K562 (cell line): Measurements from ENCODE around the gene MAK. TPM values are rescaled to one million over a fixed set of nuclear protein-coding genes. Genes with fewer than 3 reads are reported as not detected.

Experiments used
- ARID4B ChIP-seq: sonication (generic); formaldehyde crosslinking; IDR thresholded peaks from 2 replicates; pipeline ENCODE4 v1.8.0; 2022; ENCODE audit warnings: mild to moderate bottlenecking, missing genetic modification reagents
- BHLHE40 ChIP-seq: IDR thresholded peaks from 2 replicates; pipeline ENCODE4 v1.6.1; 2011; ENCODE audit warnings: low read length, improper control_type of control experiment
- CCAR2 ChIP-seq: fragments of 200-400 bp; formaldehyde crosslinking; IDR thresholded peaks from 2 replicates; pipeline ENCODE4 v1.6.1; 2017; ENCODE audit warnings: mild to moderate bottlenecking, low read depth, low read length
- CREB3 ChIP-seq: fragments of 450-650 bp; conservative IDR thresholded peaks from 2 replicates; pipeline ENCODE4 v1.6.1; 2016; ENCODE audit warnings: missing genetic modification characterization, low read depth, mild to moderate bottlenecking, missing compliant biosample characterization, moderate library complexity
- E2F1 ChIP-seq: sonication (generic); formaldehyde crosslinking; IDR thresholded peaks from 2 replicates; pipeline ENCODE4 v1.8.1; 2023; ENCODE audit warnings: mild to moderate bottlenecking, missing genetic modification reagents, moderate library complexity
- ETV6 ChIP-seq, 3 experiments: fragments of 150-350 bp in 1 of 3; sonication (generic) in 1 of 3; formaldehyde crosslinking in 1 of 3; IDR thresholded peaks; 2 replicates each; pipeline versions ENCODE4 v1.6.1 to v1.8.0; 2014 to 2022; ENCODE audit warnings: borderline replicate concordance in 2 of 3, low read depth in 2 of 3, antibody characterized with exemption in 1 of 3, low read length in 1 of 3, mild to moderate bottlenecking in 1 of 3, missing genetic modification reagents in 1 of 3
- GTF2A2 ChIP-seq: IDR thresholded peaks from 2 replicates; pipeline ENCODE4 v1.6.1; 2016; ENCODE audit warnings: mild to moderate bottlenecking, missing genetic modification characterization, missing compliant biosample characterization
- MAFF ChIP-seq: IDR thresholded peaks from 2 replicates; pipeline ENCODE4 v1.6.1; 2012; ENCODE audit warnings: low read length, improper control_type of control experiment
- MAX ChIP-seq: sonication (generic); formaldehyde crosslinking; IDR thresholded peaks from 2 replicates; pipeline ENCODE4 v1.9.0; 2022; ENCODE audit warnings: mild to moderate bottlenecking, missing genetic modification reagents
- MLX ChIP-seq, 2 experiments: fragments of 450-650 bp in 1 of 2; sonication (generic) in 1 of 2; formaldehyde crosslinking; conservative IDR thresholded peaks; 2 replicates each; pipeline versions ENCODE4 v1.4.0 to v1.8.1; 2020 to 2022; ENCODE audit warnings: mild to moderate bottlenecking in 1 of 2, missing genetic modification reagents in 1 of 2
- RBM22 ChIP-seq: fragments of 200-400 bp; formaldehyde crosslinking; IDR thresholded peaks from 2 replicates; pipeline ENCODE4 v1.6.1; 2018; ENCODE audit warnings: low read length, low read depth; ENCODE audit not compliant: poor library complexity, severe bottlenecking
- TAF7 ChIP-seq: fragments of 450-650 bp; IDR thresholded peaks from 2 replicates; pipeline ENCODE4 v1.6.1; 2016; ENCODE audit warnings: missing genetic modification characterization, missing compliant biosample characterization
- ZBTB43 ChIP-seq: sonication (generic); formaldehyde crosslinking; IDR thresholded peaks from 2 replicates; pipeline ENCODE4 v1.8.0; 2023; ENCODE audit warnings: mild to moderate bottlenecking, missing genetic modification reagents
- ZNF444 ChIP-seq: fragments of 250-450 bp; sonication (Bioruptor Pico); IDR thresholded peaks from 2 replicates; pipeline ENCODE4 v1.4.0; 2020; ENCODE audit warnings: mild to moderate bottlenecking, moderate library complexity
- polyA plus RNA-seq, 8 experiments: library from polyadenylated mRNA; depleted of rRNA in 4 of 8; stranded (reverse) in 5 of 8; unstranded in 3 of 8; fragments of >200 nt; fragmentation: Nextera tagmentation in 2 of 8; fragmentation: Illumina TruSeq in 1 of 8; extraction: Ambion mirVana in 2 of 8; extraction: Trizol in 1 of 8; gene quantifications; 2 replicates each; pipeline versions ENCODE4 v1.2.1 to v1.2.3, GENCODE V29; 2011 to 2014; ENCODE audit warnings: inconsistent platforms in 1 of 8, missing spikeins in 1 of 8
- total RNA-seq, 7 experiments: library from RNA; depleted of rRNA in 6 of 7; stranded (reverse); fragments of >200 nt in 6 of 7; fragmentation: Illumina TruSeq in 2 of 7; extraction: Trizol in 2 of 7; gene quantifications; 2 replicates each; pipeline versions ENCODE4 v1.2.1 to v1.2.3, GENCODE V29; 2011 to 2021; ENCODE audit warnings: low replicate concordance in 1 of 7

MAK gene
- total and polyA plus RNA-seq, 9 of the 15 experiments (the other 6 are each of a cell fraction or from before 2014, with no cell fraction given): 0.25 to 1.1 (median 0.53) TPM

GRCh38 chr6:10747251-10747972 is 90.9 kb downstream of the MAK start, which contains the start of gene TMEM14B (continued):
- TF ChIP-seq ZBTB43 (0 out of 2 replicates have a peak, but pooled peaks have one; percentile 29), MLX (CRISPR knock-in tag; conservative IDR thresholded peaks at IDR 0.05) (0 out of 4 replicates have a peak, but pooled peaks of 1 of the 2 experiments have one; percentile 25), ARID4B (CRISPR knock-in tag) (peak; percentile 84), RBM22 (no peak), MAX (CRISPR knock-in tag) (peak; percentile 94), MAFF (no peak), GTF2A2 (tag) (no peak), CREB3 (tag) (no peak), ZNF444 (CRISPR knock-in tag) (0 out of 2 replicates have a peak, but pooled peaks have one; percentile 45), BHLHE40 (peak; percentile 97), E2F1 (peak; percentile 94), ETV6 (IDR thresholded peaks at IDR 0.05; ENCODE audit: borderline replicate concordance in 1 of 2, low read depth in 2 of 2, low read length in 1 of 2) (no peak), ETV6 (CRISPR knock-in tag; IDR thresholded peaks at IDR 0.05; ENCODE audit: borderline replicate concordance) (no peak), CCAR2 (no peak), TAF7 (tag) (peak; percentile 22; the same call in 1 of the 2 replicates)
